ENCODE data around the gene LIAS. TPM values are rescaled to one million over a fixed set of nuclear protein-coding genes. Genes with fewer than 3 reads are reported as not detected.

LIAS gene
- total and polyA plus RNA-seq, 2 of the 13 experiments (the other 11 are each of a cell fraction or from before 2014, with no cell fraction given) = 16.0 to 16.6 TPM

- TF ChIP-seq ZBTB44 (CRISPR knock-in tag; IDR thresholded peaks at IDR 0.05) (peak; percentile 87), CHD4 (IDR thresholded peaks at IDR 0.05; ENCODE audit: borderline replicate concordance, low read length) (no peak), ZBTB8A (CRISPR knock-in tag; IDR thresholded peaks at IDR 0.05; ENCODE audit: borderline replicate concordance, low read depth) (no peak), TAF1 (CRISPR knock-in tag; IDR thresholded peaks at IDR 0.05) (peak; percentile 96), CREB1 (IDR thresholded peaks at IDR 0.05) (peak; percentile 65; the same call in 1 of the 2 replicates), CREB1 (CRISPR knock-in tag; IDR thresholded peaks at IDR 0.05) (peak; percentile 81; the same call in 1 of the 2 replicates), ZNF414 (CRISPR knock-in tag; IDR thresholded peaks at IDR 0.05) (no peak), ARNTL (CRISPR knock-in tag; IDR thresholded peaks at IDR 0.05) (peak; percentile 50), FOXA1 (IDR thresholded peaks at IDR 0.05) (no peak), FOXA1 (CRISPR knock-in tag; IDR thresholded peaks at IDR 0.05) (peak; percentile 28), NFIB (CRISPR knock-in tag; IDR thresholded peaks at IDR 0.05; ENCODE audit: borderline replicate concordance) (no peak), ZNF737 (CRISPR knock-in tag; IDR thresholded peaks at IDR 0.05; ENCODE audit: borderline replicate concordance) (no peak), ZSCAN31 (CRISPR knock-in tag; IDR thresholded peaks at IDR 0.05; ENCODE audit: low read depth) (peak; percentile 98), HES4 (CRISPR knock-in tag; IDR thresholded peaks at IDR 0.05; ENCODE audit: borderline replicate concordance) (peak; percentile 69; the same call in 1 of the 2 replicates), ZNF562 (CRISPR knock-in tag; IDR thresholded peaks at IDR 0.05; ENCODE audit: borderline replicate concordance) (no peak), POLR2AphosphoS5 (IDR thresholded peaks at IDR 0.05; ENCODE audit: low read depth, low read length) (peak; percentile 98), ETV6 (CRISPR knock-in tag; conservative IDR thresholded peaks at IDR 0.05) (peak; percentile 83), ATF2 (CRISPR knock-in tag; IDR thresholded peaks at IDR 0.05) (peak; percentile 80), ZSCAN20 (CRISPR knock-in tag; IDR thresholded peaks at IDR 0.05; ENCODE audit: borderline replicate concordance) (no peak; the same call in 1 of the 2 replicates), ZBTB14 (CRISPR knock-in tag; IDR thresholded peaks at IDR 0.05) (peak; percentile 88), PHF5A (CRISPR knock-in tag; IDR thresholded peaks at IDR 0.05; ENCODE audit: low read depth, unreplicated experiment) (no peak), RFXANK (CRISPR knock-in tag; IDR thresholded peaks at IDR 0.05) (no peak), ZNF674 (CRISPR knock-in tag; IDR thresholded peaks at IDR 0.05; ENCODE audit: low read depth) (peak; percentile 44; the same call in 1 of the 2 replicates), SP2 (CRISPR knock-in tag; IDR thresholded peaks at IDR 0.05) (peak; percentile 75), GABPA (IDR thresholded peaks at IDR 0.05; ENCODE audit: low read depth, low read length) (peak; percentile 92), GABPA (CRISPR knock-in tag; IDR thresholded peaks at IDR 0.05; ENCODE audit: low read depth) (peak; percentile 91), ZNF333 (CRISPR knock-in tag; IDR thresholded peaks at IDR 0.05; ENCODE audit: borderline replicate concordance) (0 out of 2 replicates have a peak, but pooled peaks have one; percentile 18), HIVEP1 (CRISPR knock-in tag; IDR thresholded peaks at IDR 0.05) (no peak)
These were observed 68.6 kb downstream of the LIAS start, which contains the start of gene UGDH (continued) for GRCh38 chr4:39527296-39528060.

All from HepG2 (cell line).